IPS-18c (cell line): ENCODE measurements around the gene ALKBH2.
"Not testable (repeated sequence)": the region's sequence is repeated elsewhere in the genome, so short reads cannot be mapped to it uniquely, and the experiment has no call there.

Source experiments
- H3K4me3 ChIP-seq: 2 replicates; pipeline ENCODE4 v1.7.0; 2013; ENCODE audit warnings: low read depth, mild to moderate bottlenecking, low read length, moderate library complexity; ENCODE audit not compliant: insufficient read depth
- H3K9me3 ChIP-seq: one replicate; pipeline ENCODE4 v1.6.1; 2013; ENCODE audit warnings: mild to moderate bottlenecking, low read length, moderate library complexity; ENCODE audit not compliant: control insufficient read depth, insufficient read depth

The ALKBH2 gene

DNA sequence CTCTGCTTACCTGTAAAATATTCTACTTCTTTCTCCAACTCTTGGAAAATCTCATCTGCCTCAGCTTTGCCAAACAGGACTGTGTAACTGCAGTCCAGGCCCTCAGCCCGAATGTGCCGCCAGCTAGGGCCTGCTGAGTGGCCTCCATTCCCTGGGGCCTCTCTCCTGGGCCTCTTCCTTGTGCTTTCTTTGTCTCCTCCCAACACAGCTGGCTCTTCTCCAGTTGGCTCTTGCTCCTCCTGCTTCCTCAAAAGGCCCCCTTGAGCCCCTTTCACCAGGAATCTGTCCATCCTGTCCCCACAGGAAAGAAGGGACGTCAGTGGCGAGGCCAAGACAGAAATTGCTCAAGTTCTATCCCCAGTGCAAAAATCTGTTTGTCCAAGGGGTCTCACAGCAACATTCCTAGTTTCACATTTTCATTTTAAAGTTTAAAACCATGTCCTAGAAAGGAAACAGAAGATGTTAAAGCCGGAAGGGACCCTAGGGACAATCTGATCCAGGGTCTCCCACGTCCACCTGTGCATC lies 713 bp downstream of the ALKBH2 start:
- peak overlapping the region; percentile 50 for H3K4me3 ChIP-seq
- no peaks in the 10 kb centered on the region for H3K9me3 ChIP-seq

DNA sequence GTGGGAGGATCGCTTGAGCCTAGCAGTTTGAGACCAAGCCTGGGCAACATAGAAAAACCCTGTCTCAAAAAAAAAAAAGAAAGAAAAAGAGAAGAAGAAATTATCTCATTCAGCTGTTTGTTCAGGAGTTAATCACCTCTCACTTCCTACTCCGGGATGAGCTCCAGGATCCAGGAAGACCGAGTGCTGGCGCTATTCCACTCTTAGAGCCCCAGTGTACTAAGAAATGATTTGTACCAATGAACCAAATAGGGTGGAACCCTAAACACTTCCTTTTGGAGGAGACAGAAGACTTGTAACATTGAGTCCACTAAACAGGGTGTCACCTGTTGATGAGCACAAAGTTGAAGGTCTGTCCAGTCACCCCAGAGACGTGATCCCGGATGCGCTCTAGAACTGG lies 3.6 kb downstream of the ALKBH2 start:
- no peak overlapping the region for H3K4me3 ChIP-seq
- H3K9me3 ChIP-seq, result no peaks in the 10 kb centered on the region

DNA sequence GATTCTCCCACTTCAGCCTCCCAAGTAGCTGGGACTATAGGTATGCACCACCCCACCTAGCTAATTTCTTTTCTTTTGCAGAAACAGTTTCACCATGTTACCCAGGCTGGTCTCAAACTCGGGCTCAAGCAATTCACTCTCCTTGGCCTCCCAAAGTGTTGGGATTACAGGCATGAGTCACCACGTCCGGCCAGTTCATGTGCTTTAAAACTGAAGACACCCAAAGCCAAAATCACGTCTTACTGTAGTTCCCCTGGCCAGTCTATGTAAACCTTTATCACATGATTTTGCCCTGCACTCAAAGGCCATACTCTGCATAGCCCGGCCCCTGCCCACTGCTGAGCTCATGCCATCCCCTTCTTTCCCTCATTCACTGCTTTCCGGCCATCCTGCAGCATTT lies 4.5 kb downstream of the ALKBH2 start:
- H3K9me3 ChIP-seq, result no peaks in the 10 kb centered on the region
- H3K4me3 ChIP-seq, result no peak overlapping the region

DNA sequence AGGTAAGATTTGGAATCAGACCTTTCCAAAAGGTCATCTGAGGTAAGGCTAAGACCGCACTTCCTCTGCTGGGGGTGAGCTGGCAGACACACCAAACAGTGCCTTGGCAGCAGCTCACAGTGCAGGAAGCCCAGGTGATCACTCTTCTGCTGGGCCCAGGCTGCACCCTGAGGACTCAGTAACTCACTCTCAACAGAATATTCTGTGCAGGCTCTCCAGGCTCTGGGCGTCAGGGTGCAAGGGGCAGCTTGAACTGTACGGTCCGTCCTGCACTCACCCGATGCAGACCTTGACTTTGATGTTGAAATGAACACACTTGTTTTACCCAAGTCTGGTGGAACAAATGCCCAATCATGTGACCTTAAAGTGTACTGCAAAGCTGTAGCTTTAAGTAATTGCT lies 6.0 kb downstream of the ALKBH2 start:
- no peaks in the 10 kb centered on the region for H3K9me3 ChIP-seq

DNA sequence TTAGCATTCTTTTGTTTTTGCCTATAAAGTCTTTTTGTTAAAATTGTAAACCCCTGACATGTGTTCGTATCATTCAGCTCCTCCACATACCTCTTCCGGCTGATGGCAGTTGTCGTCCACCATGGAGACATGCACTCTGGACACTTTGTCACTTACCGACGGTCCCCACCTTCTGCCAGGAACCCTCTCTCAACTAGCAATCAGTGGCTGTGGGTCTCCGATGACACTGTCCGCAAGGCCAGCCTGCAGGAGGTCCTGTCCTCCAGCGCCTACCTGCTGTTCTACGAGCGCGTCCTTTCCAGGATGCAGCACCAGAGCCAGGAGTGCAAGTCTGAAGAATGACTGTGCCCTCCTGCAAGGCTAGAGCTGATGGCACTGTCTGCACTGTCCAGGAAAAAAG lies 7.7 kb downstream of the ALKBH2 start:
- no peak overlapping the region for H3K4me3 ChIP-seq
- H3K9me3 ChIP-seq, result no peaks in the 10 kb centered on the region

More for the DNA sequence above, 6.0 kb downstream of the ALKBH2 start:
- H3K4me3 ChIP-seq, result no peak overlapping the region

DNA sequence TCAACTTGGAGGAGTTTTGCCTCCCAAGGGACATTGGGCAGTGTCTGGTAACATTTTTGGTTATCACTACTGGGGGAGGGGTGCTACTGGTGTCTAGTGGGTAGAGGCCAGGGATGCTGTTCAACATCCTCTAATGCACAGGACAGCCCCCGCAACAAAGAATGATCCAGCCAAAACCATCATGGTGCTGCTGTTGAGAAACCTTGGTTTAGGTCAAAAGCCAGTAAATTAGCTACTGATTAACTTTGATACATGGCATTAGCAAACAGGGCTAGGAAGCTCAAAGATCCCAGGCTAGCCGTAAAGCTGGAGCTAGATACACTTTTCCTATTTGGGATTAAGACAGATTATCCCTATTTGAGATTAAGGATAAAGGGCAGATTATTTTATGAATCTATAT lies 8.8 kb downstream of the ALKBH2 start:
- Histone ChIP-seq H3K4me3 (no peak overlapping the region), H3K9me3 (no peaks in the 10 kb centered on the region)

DNA sequence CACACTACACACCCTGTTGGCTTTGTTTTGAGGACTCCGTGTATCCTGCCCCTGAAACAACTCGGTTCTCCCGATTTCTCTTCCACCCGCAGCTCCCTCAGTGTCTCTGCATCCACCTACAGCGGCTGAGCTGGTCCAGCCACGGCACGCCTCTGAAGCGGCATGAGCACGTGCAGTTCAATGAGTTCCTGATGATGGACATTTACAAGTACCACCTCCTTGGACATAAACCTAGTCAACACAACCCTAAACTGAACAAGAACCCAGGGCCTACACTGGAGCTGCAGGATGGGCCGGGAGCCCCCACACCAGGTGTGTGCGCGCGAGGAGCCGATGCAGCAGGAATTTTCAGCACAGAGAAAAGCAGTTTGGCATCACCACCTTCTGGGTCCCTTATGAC lies 10.5 kb downstream of the ALKBH2 start:
- no peaks in the 10 kb centered on the region for H3K9me3 ChIP-seq
- H3K4me3 ChIP-seq, result no peak overlapping the region

DNA sequence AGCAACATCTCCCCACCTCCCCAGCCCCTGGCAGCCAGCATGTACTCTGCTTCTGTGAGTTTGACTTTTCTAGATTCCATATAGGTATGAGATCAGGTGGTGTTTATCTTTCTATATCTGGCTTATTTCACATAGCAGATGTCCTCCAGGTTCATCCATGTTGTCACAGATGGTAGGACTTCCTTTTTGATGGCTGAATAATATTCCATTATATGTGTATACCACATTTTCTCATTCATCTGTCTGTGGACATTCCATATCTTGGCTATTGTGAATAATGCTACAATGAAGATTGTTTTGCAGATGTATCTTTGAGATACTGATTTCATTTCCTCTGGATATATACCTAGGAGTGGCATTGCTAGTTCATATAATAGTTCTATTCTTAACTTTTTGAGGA lies 18.4 kb downstream of the ALKBH2 start:
- H3K4me3 ChIP-seq, result no peak overlapping the region
- H3K9me3 ChIP-seq, result no peaks in the 10 kb centered on the region

DNA sequence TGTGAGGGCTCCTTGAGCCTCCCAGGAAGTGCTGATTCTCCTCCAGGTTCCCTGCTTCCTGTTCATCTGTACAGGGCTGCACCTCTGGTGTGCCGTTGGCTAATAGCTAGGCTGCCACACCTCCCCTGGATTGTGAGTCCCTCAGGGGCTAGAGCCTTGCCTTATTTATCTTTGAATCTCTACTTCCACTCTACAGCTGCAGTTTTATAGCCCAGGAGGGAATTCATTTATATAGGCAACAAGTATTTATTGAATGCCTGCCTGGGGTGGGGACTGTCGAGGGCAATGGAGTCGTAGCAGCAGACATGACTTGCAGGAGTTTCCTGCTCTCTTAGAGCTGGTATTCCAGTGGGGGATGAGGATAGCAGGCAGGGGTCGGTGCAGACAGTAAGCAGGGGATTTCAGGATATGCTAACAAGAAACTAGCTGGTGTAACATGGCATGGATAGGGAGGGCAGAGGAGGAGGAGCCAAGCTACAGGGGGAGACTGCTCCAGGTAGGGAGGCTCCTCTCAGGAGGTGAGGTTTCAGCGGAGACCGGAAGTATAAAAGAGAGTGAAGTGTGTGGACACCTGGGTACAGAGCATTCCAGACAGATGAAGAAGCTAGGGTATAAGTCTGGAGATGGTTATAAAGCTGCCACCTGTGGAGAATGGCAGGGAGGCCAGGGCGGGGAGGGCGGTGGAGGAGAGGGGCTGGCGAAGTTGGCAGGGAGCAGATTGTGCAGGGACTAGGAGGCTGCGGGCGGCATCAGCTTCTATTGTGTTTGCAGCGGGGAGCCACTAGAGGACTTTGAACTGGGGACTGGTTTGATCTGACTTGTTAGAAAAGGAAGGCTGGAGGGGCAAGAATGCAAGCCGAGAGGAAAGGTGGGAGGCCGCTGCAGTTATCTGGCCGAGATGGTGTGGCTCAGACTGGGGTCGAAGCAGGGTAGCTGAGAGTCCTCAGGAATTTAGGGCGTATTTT lies 23.7 kb downstream of the ALKBH2 start:
- H3K9me3 ChIP-seq, result no peaks in the 10 kb centered on the region
- H3K4me3 ChIP-seq, result peak overlapping the region; percentile 16; the same call in 1 of the 2 replicates

DNA sequence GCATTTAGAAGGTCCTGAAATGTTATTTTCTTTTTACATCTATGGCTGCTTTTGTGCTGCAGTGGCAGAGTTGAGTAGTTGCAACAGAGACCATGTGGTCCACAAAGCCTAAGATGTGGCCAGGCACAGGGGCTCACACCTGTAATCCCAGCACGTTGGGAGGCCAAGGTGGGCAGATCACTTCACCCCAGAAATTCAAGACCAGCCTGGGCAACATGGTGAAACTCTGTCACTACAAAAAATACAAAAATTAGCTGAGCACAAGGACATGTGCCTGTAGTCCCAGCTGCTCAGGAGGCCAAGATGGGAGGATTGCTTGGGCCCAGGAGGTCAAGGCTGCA lies 27.4 kb downstream of the ALKBH2 start:
- Histone ChIP-seq H3K4me3 (no peak overlapping the region), H3K9me3 (no peaks in the 10 kb centered on the region)

DNA sequence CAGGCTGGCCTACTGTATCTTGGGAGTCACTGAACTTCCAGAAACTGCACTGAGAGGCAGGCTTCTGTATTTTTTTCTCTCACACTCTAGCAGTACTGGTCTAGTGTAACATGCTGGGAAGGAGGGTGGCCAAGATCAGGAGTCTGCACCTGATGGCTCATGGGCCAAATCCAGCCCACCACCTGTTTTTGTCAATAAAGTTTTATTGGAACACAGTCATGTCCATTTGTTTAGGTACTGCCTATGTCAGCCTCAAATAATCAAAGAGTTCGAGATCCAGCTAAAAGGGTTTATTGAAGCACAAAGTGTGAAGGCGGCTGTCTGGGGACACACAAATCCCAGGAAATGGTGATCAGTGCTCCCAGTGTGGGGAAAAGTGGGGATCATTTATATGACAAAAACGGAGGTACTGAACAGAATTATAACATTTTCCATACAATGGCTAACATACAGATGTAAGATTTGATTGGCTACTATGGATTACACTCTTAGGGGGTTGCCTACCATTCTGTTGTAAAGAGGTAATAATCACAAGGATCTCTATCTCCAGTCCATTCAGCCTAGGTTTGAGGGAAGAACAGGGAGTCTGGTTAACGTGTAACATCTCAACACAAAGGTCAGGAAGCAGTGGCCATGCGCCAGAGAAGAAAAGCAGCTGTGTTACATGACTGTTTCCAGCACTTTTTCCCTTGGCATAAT lies 28.0 kb downstream of the ALKBH2 start:
- H3K4me3 ChIP-seq, result no peak overlapping the region
- no peaks in the 10 kb centered on the region for H3K9me3 ChIP-seq

DNA sequence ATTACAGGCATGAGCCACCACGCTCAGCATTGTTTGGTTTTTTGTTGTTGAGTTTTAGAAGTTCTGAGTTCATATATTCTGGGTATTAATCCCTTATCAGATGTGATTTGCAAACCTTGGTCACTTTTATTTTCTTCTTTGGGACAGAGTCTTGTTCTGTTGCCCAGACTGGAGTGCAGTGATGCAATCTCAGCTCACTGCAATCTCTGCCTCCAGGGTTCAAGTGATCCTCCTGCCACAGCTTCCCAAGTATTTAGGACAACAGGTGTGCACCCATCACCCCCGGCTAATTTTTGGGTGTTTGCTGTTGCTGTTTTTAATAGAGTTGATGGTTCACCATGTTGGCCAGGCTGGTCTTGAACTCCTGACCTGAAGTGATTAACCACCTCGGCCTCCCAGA lies 29.1 kb downstream of the ALKBH2 start:
- no peaks in the 10 kb centered on the region for H3K9me3 ChIP-seq
- no peak overlapping the region for H3K4me3 ChIP-seq

DNA sequence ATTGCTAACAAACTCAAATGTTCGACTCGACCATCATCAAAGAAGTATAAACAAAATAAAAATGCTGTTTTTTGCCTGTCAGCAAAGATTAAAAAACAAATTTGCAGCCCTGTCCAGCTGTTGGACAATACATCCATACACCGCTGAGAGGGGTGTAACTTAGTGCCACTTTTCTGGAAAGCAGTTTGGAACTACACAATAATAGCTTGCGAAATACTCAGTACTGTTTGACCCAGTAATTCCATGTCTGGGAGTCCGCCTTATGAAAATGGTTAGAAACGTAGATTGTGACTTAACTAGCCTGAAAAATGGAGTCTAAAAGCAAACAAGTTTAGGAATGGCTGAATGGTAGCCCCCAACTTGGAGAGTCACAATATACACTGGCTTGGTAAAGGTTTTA lies 34.5 kb downstream of the ALKBH2 start:
- H3K4me3 ChIP-seq, result no peak overlapping the region
- no peaks in the 10 kb centered on the region for H3K9me3 ChIP-seq

DNA sequence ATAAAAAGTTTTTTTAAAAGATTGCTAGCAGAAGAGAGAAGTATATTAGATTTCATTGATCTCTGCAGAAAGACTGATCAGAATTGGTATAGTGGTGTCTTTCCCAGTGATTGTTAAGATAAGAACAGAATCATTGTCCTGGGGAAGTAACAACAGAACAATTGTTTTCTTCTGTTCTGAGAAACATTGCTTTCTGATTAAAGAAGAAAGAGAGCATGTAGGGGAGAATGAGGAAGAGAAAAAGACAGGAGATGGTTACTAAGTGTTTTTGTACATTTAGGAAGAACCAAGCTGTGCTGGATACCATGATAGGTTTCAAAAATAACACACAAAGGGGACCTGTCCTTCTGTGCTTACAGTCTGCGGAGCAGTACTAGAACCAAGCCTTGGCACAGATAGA lies 35.9 kb downstream of the ALKBH2 start:
- Histone ChIP-seq H3K9me3 (no peaks in the 10 kb centered on the region), H3K4me3 (no peak overlapping the region)

DNA sequence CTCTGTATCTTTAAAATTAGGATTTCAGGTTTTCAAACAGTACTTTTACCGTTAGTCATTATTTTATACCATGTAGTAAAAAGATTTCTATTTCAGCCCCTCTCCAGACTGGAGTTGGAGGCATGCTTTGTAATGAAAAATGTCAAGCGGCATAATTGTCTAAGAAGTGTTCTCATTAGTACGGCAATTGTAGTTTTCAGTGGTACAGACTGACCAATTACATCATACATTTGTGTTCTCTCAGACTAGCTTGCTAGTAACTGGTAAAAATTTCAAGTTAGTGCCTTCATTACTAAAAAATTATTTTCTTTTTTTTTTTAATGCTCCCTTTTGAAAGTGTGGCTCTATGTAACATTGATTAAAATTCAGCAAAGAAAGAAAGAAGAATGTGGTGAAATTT lies 36.4 kb downstream of the ALKBH2 start:
- Histone ChIP-seq H3K4me3 (no peak overlapping the region), H3K9me3 (no peaks in the 10 kb centered on the region)

DNA sequence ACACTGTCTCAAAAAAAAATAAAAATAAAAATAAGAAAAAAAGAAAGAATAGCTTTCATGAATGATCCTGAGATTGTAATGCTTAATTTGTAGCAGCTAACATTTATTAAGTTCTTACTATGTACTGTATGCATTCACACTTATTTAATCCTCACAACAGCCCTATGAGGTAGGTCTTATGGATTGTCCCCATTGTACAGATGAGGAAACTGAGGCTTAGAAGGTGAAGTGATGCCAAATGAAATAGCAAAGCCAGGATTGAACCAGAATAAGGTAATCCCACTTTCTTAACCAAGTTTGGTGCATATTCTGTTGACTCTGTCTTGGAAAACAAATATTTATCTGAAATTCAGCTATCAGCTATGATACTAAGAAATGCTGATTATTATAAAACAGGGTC lies 38.8 kb downstream of the ALKBH2 start:
- H3K4me3 ChIP-seq, result no peak overlapping the region

DNA sequence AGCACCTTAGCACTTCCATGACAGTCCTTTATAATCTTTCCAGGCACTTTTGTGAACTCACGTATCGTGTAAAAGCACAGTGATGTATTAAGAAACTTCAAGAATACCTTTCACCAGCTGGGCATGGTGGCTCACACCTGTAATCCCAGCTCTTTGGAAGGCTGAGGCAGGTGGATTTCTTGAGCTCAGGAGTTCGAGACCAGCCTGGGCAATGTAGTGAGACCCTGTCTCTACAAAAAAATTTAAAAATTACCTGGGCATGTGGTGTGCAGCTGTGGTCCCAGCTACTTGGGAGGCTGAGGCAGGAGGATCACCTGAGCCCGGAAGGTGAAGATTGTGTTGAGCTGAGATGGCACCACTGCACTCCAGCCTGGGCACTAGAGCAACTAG lies 39.2 kb downstream of the ALKBH2 start:
- H3K9me3 ChIP-seq, H3K4me3 ChIP-seq: not testable (repeated sequence)

More for the DNA sequence above, 38.8 kb downstream of the ALKBH2 start:
- H3K9me3 ChIP-seq, result no peaks in the 10 kb centered on the region
